ENCODE data around the gene BATF. TPM values are rescaled to one million over a fixed set of nuclear protein-coding genes. Genes with fewer than 3 reads are reported as not detected.

Gene BATF
- total and polyA plus RNA-seq, 4 donors = 2.1 to 8.0 (median 2.9) TPM

- no peak for DNase-seq
- ATAC-seq (ENCODE audit: low FRiP score) = no peak
- peaks cover 4% of the 10 kb centered on the region for H3K9me3 ChIP-seq (ENCODE audit: control insufficient read depth, low read length)
- H3K36me3 ChIP-seq (ENCODE audit: control insufficient read depth in 1 of 2, insufficient read depth in 2 of 2, low read length in 1 of 2) = no peaks in the 10 kb centered on the region
- H3K4me3 ChIP-seq (ENCODE audit: low read length in 2 of 2) = no peak overlapping the region
- no peaks in the 10 kb centered on the region for H3K27me3 ChIP-seq (ENCODE audit: control insufficient read depth in 1 of 2, insufficient read depth in 2 of 2, low read length in 1 of 2)
- no peaks in the 10 kb centered on the region for H3K4me1 ChIP-seq (ENCODE audit: control insufficient read depth in 1 of 2, insufficient read depth in 2 of 2, low read length in 2 of 2)
- intact Hi-C loops (cut with DNase I) = no loop called here
- no peak overlapping the region for H3K27ac ChIP-seq (ENCODE audit: low read depth in 1 of 2, low read length in 2 of 2)
These were observed 11.1 kb upstream of the BATF start for GRCh38 chr14:75511201-75511600.

DNA sequence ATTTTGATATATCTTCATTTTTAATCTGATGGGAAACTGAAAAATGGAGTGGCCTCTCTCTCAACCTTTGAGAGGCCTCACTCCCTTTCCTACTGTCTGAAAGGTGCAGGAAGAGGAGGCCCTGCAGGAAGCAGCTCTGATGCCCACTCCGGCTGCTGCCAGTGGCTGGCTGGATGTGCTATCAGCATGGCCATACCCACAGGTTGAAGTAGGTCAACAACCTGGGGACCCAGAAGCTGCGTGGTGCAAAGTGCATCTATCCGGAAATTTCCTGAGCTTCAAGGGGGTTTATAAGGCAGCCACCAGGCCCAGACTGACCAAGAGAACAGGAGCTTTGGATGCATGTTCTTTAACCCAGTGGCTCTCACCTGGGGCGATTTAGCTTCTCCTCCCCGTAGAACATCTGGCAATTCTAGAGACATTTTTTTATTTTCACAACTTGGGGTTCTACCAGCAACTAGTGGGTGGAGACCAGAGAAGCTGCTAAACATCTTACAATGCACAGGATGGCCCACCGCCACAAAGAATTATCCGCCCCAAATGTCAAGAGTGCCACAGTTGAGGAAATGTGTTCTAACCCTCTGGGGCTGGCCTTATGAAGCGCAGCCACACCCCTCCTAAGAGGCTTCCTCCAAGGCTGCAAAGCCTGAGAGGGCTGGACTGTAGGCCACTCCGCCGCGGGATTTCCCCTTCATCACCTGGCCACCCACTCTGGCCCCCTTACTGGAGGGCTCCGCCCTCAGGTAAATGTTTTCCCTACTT lies 8.2 kb upstream of the BATF start:
- H3K4me3 ChIP-seq (ENCODE audit: low read length in 2 of 2) = no peak overlapping the region
- intact Hi-C loops (cut with DNase I) = no loop called here
- no peaks in the 10 kb centered on the region for H3K36me3 ChIP-seq (ENCODE audit: control insufficient read depth in 1 of 2, insufficient read depth in 2 of 2, low read length in 1 of 2)
- peaks cover 4% of the 10 kb centered on the region for H3K9me3 ChIP-seq (ENCODE audit: control insufficient read depth, low read length)
- no peaks in the 10 kb centered on the region for H3K4me1 ChIP-seq (ENCODE audit: control insufficient read depth in 1 of 2, insufficient read depth in 2 of 2, low read length in 2 of 2)
- ATAC-seq (ENCODE audit: low FRiP score) (no peak), DNase-seq (no peak)
- no peak overlapping the region for H3K27ac ChIP-seq (ENCODE audit: low read depth in 1 of 2, low read length in 2 of 2)
- 94 to 98% methylated on average over 12 of the region's 12 CpGs for WGBS, 2 donors
- H3K27me3 ChIP-seq (ENCODE audit: control insufficient read depth in 1 of 2, insufficient read depth in 2 of 2, low read length in 1 of 2) = no peaks in the 10 kb centered on the region

DNA sequence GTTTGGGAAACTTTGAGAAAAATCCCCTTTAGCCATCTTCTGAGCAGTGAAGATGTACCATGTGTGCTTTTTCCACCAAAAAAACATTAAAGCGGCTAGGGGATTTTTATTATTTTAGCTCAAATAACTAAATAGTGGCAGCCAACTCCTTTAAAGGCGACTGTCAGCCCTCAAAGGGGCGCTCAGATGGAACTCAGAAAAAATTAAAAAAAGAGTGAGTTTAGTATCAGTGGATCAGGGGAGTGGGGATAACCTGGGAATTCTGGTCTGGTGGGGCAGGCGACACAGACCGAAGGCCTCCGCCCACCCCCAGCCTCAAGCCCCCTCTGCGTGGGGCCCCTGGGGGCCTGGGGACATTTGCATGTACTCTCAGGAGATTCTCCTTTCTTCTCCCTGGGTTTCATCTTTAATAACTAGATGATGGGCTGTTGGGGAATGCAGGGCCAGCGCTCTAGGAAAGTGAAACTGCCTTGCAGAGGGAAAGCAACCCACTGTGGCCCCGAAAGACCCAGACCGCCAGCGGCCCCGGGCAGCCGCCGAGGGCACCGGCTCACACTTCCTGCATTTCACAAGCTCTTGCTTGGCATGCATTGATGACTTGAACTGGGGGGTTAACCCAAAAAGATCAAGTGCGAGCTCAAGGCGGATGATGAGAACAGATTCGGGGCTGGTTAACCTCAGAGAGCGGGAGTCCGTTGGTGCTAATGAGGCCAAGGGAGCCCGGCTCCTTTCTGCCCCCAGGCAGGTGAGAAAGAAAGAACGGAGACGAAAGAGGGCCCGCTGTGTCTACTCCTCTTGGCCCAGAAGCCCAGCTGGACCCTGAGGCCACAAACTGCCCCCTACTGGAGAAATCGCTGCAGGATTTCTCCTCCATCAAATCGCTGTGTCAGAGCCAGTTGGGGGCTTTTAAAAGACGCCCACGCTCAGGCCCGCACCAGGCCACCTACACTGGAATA lies 7.3 kb upstream of the BATF start:
- peaks cover 4% of the 10 kb centered on the region for H3K9me3 ChIP-seq (ENCODE audit: control insufficient read depth, low read length)

GRCh38 chr14:75515629-75515996 lies 6.7 kb upstream of the BATF start:
- ATAC-seq (ENCODE audit: low FRiP score) = no peak
- Histone ChIP-seq H3K4me1 (ENCODE audit: control insufficient read depth in 1 of 2, insufficient read depth in 2 of 2, low read length in 2 of 2) (no peaks in the 10 kb centered on the region), H3K36me3 (ENCODE audit: control insufficient read depth in 1 of 2, insufficient read depth in 2 of 2, low read length in 1 of 2) (no peaks in the 10 kb centered on the region), H3K27me3 (ENCODE audit: control insufficient read depth in 1 of 2, insufficient read depth in 2 of 2, low read length in 1 of 2) (no peaks in the 10 kb centered on the region), H3K4me3 (ENCODE audit: low read length in 2 of 2) (peak overlapping the region in 1 of 2 donors; percentile 11), H3K27ac (ENCODE audit: low read depth in 1 of 2, low read length in 2 of 2) (no peak overlapping the region), H3K9me3 (ENCODE audit: control insufficient read depth, low read length) (peaks cover 4% of the 10 kb centered on the region)
- peak in 1 of 2 donors; percentile 57 for DNase-seq
- WGBS, 2 donors = 44 to 45% methylated on average over 7 of the region's 7 CpGs
- intact Hi-C loops (cut with DNase I) = no loop called here

More for the DNA sequence above, 7.3 kb upstream of the BATF start:
- H3K27ac ChIP-seq (ENCODE audit: low read depth in 1 of 2, low read length in 2 of 2) = no peak overlapping the region
- ATAC-seq (ENCODE audit: low FRiP score) (peak; percentile 54), DNase-seq (peak; percentile 61 to 80)
- intact Hi-C loops (cut with DNase I) = no loop called here
- no peaks in the 10 kb centered on the region for H3K27me3 ChIP-seq (ENCODE audit: control insufficient read depth in 1 of 2, insufficient read depth in 2 of 2, low read length in 1 of 2)
- no peaks in the 10 kb centered on the region for H3K36me3 ChIP-seq (ENCODE audit: control insufficient read depth in 1 of 2, insufficient read depth in 2 of 2, low read length in 1 of 2)
- peak overlapping the region in 1 of 2 donors; percentile 11 for H3K4me3 ChIP-seq (ENCODE audit: low read length in 2 of 2)
- no peaks in the 10 kb centered on the region for H3K4me1 ChIP-seq (ENCODE audit: control insufficient read depth in 1 of 2, insufficient read depth in 2 of 2, low read length in 2 of 2)
- WGBS, 2 donors = 44 to 50% methylated on average over 29 of the region's 29 CpGs

DNA sequence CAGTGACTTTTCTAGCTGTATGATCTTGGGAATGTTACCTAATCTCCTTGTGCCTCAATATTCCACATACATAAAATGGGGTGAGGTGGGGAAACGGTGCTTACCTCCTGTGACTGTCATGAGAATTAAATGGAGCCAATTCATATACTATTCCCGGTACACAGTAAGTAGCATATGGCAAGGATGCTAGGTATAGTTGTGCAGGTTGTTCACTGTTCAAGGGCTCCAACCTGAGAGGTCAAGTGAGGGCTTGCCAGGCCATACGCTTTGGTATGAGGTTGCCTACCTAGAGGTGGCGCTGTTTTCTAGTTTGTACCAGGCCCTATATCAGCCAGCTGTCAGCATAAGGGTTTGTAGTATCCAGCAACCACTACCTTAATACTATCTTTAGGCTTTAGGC lies 3.6 kb upstream of the BATF start:
- WGBS, 2 donors = 51 to 58% methylated on average over 4 of the region's 4 CpGs
- Histone ChIP-seq H3K4me1 (ENCODE audit: control insufficient read depth in 1 of 2, insufficient read depth in 2 of 2, low read length in 2 of 2) (no peaks in the 10 kb centered on the region), H3K27ac (ENCODE audit: low read depth in 1 of 2, low read length in 2 of 2) (no peak overlapping the region), H3K9me3 (ENCODE audit: control insufficient read depth, low read length) (no peaks in the 10 kb centered on the region), H3K4me3 (ENCODE audit: low read length in 2 of 2) (no peak overlapping the region), H3K36me3 (ENCODE audit: control insufficient read depth in 1 of 2, insufficient read depth in 2 of 2, low read length in 1 of 2) (no peaks in the 10 kb centered on the region), H3K27me3 (ENCODE audit: control insufficient read depth in 1 of 2, insufficient read depth in 2 of 2, low read length in 1 of 2) (no peaks in the 10 kb centered on the region)
- intact Hi-C loops (cut with DNase I) = no loop called here
- DNase-seq (no peak), ATAC-seq (ENCODE audit: low FRiP score) (no peak)

- WGBS, 2 donors = 94 to 95% methylated on average over 4 of the region's 4 CpGs
These were observed 2.9 kb upstream of the BATF start for GRCh38 chr14:75519394-75519793.

GRCh38 chr14:75519826-75520728 lies 2.2 kb upstream of the BATF start:
- DNase-seq = no peak
- 91 to 93% methylated on average over 11 of the region's 11 CpGs for WGBS, 2 donors
- intact Hi-C loops (cut with DNase I) = no loop called here
- Histone ChIP-seq H3K36me3 (ENCODE audit: control insufficient read depth in 1 of 2, insufficient read depth in 2 of 2, low read length in 1 of 2) (no peaks in the 10 kb centered on the region), H3K9me3 (ENCODE audit: control insufficient read depth, low read length) (no peaks in the 10 kb centered on the region), H3K4me1 (ENCODE audit: control insufficient read depth in 1 of 2, insufficient read depth in 2 of 2, low read length in 2 of 2) (no peaks in the 10 kb centered on the region), H3K4me3 (ENCODE audit: low read length in 2 of 2) (no peak overlapping the region), H3K27ac (ENCODE audit: low read depth in 1 of 2, low read length in 2 of 2) (no peak overlapping the region), H3K27me3 (ENCODE audit: control insufficient read depth in 1 of 2, insufficient read depth in 2 of 2, low read length in 1 of 2) (no peaks in the 10 kb centered on the region)
- no peak for ATAC-seq (ENCODE audit: low FRiP score)

More at GRCh38 chr14:75519394-75519793, 2.9 kb upstream of the BATF start:
- H3K4me3 ChIP-seq (ENCODE audit: low read length in 2 of 2) = no peak overlapping the region
- no peaks in the 10 kb centered on the region for H3K27me3 ChIP-seq (ENCODE audit: control insufficient read depth in 1 of 2, insufficient read depth in 2 of 2, low read length in 1 of 2)
- no peaks in the 10 kb centered on the region for H3K4me1 ChIP-seq (ENCODE audit: control insufficient read depth in 1 of 2, insufficient read depth in 2 of 2, low read length in 2 of 2)
- no peak for DNase-seq
- ATAC-seq (ENCODE audit: low FRiP score) = no peak
- intact Hi-C loops (cut with DNase I) = no loop called here
- H3K9me3 ChIP-seq (ENCODE audit: control insufficient read depth, low read length) = no peaks in the 10 kb centered on the region
- H3K36me3 ChIP-seq (ENCODE audit: control insufficient read depth in 1 of 2, insufficient read depth in 2 of 2, low read length in 1 of 2) = no peaks in the 10 kb centered on the region
- no peak overlapping the region for H3K27ac ChIP-seq (ENCODE audit: low read depth in 1 of 2, low read length in 2 of 2)

DNA sequence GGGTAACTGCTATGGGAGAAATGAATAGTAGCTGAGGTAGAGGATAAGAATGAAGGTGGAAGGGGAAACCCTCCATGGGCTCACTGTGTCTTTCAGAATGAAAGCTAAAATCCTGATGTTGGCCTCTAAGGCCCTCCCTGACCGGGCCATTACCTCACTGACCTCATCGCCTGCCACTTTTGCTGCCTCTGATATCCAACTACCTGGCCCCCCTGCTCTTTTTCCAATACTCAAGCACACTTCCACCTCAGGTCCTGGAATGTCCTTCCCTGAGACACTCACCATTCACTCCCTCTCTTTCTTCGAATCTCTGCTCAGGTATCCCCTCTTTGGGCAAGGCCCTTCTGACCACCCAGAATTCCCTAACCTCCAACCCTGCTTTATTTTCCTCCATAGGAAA lies 1.4 kb upstream of the BATF start:
- no peaks in the 10 kb centered on the region for H3K27me3 ChIP-seq (ENCODE audit: control insufficient read depth in 1 of 2, insufficient read depth in 2 of 2, low read length in 1 of 2)
- H3K4me3 ChIP-seq (ENCODE audit: low read length in 2 of 2) = no peak overlapping the region
- ATAC-seq (ENCODE audit: low FRiP score) (no peak), DNase-seq (no peak)
- no peak overlapping the region for H3K27ac ChIP-seq (ENCODE audit: low read depth in 1 of 2, low read length in 2 of 2)
- H3K9me3 ChIP-seq (ENCODE audit: control insufficient read depth, low read length) = no peaks in the 10 kb centered on the region
- H3K4me1 ChIP-seq (ENCODE audit: control insufficient read depth in 1 of 2, insufficient read depth in 2 of 2, low read length in 2 of 2) = no peaks in the 10 kb centered on the region
- intact Hi-C loops (cut with DNase I) = no loop called here
- H3K36me3 ChIP-seq (ENCODE audit: control insufficient read depth in 1 of 2, insufficient read depth in 2 of 2, low read length in 1 of 2) = no peaks in the 10 kb centered on the region
- 88 to 92% methylated on average over 2 to 3 of the region's 3 CpGs for WGBS, 2 donors
